ENCODE data around the gene GLIS1. TPM values are rescaled to one million over a fixed set of nuclear protein-coding genes. Genes with fewer than 3 reads are reported as not detected.

The GLIS1 gene
- total and polyA plus RNA-seq, 10 of the 15 experiments (the other 5 are each of a cell fraction or from before 2014, with no cell fraction given): not detected

GRCh38 chr1:53587252-53587988, 151.5 kb downstream of the GLIS1 start:
- H2AFZ ChIP-seq (ENCODE audit: control insufficient read depth, low read depth, low read length): no peak overlapping the region
- no peaks in the 10 kb centered on the region for H3K9me3 ChIP-seq (replicated peaks; ENCODE audit: control insufficient read depth, insufficient read depth, low read length)
- SMC1A ChIA-PET (ENCODE audit: uncharacterized antibody, unreplicated experiment): no interaction called here
- no peak overlapping the region for H3K27ac ChIP-seq (ENCODE audit: control insufficient read depth, insufficient read depth)
- POLR2A ChIA-PET: no interaction called here
- DNase-seq (ENCODE audit: low read depth, low spot score): no peak
- no peak overlapping the region for H3K4me3 ChIP-seq
- no peak overlapping the region for H3K4me2 ChIP-seq (ENCODE audit: control insufficient read depth, insufficient read depth)
- in situ Hi-C loops (cut with MboI): no loop called here
- no peaks in the 10 kb centered on the region for H4K20me1 ChIP-seq (ENCODE audit: control insufficient read depth, insufficient read depth)
- no peaks in the 10 kb centered on the region for H3K79me2 ChIP-seq (ENCODE audit: control insufficient read depth, insufficient read depth, low read length)
- WGBS (ENCODE audit: insufficient coverage, insufficient replicate concordance, low lambda C conversion rate, missing lambda C conversion rate): 0% methylated on average over 4 of the region's 4 CpGs
- no peak for ATAC-seq
- FAIRE-seq: no peak
- intact Hi-C loops (cut with micrococcal nuclease; ENCODE audit: unreplicated experiment): no loop called here
- peaks cover 0 to 3% of the 10 kb centered on the region in 2 experiments; a peak in 2 of 4 replicates for H3K27me3 ChIP-seq (replicated peaks in 1 of 2; ENCODE audit: control insufficient read depth in 2 of 2, insufficient read depth in 2 of 2, low read length in 1 of 2)
- BruUV-seq (replicated peaks): no TSS peak
- CTCF ChIA-PET: interaction anchor here (0.6 kb wide), 1 partner anchor 142 kb away, joined by 3 read pairs; no protein-coding TSS in a partner anchor
- no peaks in the 10 kb centered on the region for H3K4me1 ChIP-seq (ENCODE audit: control insufficient read depth, insufficient read depth, low read length)
- no peaks in the 10 kb centered on the region for H3K36me3 ChIP-seq (ENCODE audit: control insufficient read depth in 2 of 2, insufficient read depth in 2 of 2, low read length in 1 of 2)
- no peak overlapping the region for H3K9ac ChIP-seq (ENCODE audit: control insufficient read depth, insufficient read depth, low read length)
- RAD21 ChIA-PET (ENCODE audit: unreplicated experiment): no interaction called here
- TF ChIP-seq RCOR1 (conservative IDR thresholded peaks at IDR 0.05; ENCODE audit: low read depth, low read length) (no peak), POLR2AphosphoS2 (IDR thresholded peaks at IDR 0.05; ENCODE audit: low read depth, low read length) (no peak), GATAD2B (conservative IDR thresholded peaks at IDR 0.05; ENCODE audit: low read depth) (no peak), SP1 (IDR thresholded peaks at IDR 0.05; ENCODE audit: low read depth, low read length) (no peak), NKRF (conservative IDR thresholded peaks at IDR 0.05) (no peak), IKZF1 (conservative IDR thresholded peaks at IDR 0.05) (no peak), RAD21 (IDR thresholded peaks at IDR 0.05; ENCODE audit: insufficient read depth, low read depth, low read length) (no peak), BCL3 (IDR thresholded peaks at IDR 0.05; ENCODE audit: borderline replicate concordance, insufficient read depth, low read depth, low read length, poor library complexity, severe bottlenecking) (no peak), STAT3 (IDR thresholded peaks at IDR 0.05; ENCODE audit: low read depth, low read length) (no peak), SMC3 (IDR thresholded peaks at IDR 0.05; ENCODE audit: borderline replicate concordance, low read length) (no peak), SRF (IDR thresholded peaks at IDR 0.05; ENCODE audit: low read depth in 2 of 2, low read length in 2 of 2) (no peak), CHD4 (IDR thresholded peaks at IDR 0.05) (no peak), DPF2 (IDR thresholded peaks at IDR 0.05) (no peak), ATF2 (IDR thresholded peaks at IDR 0.05; ENCODE audit: low read length) (no peak), NR2F1 (conservative IDR thresholded peaks at IDR 0.05) (no peak), HCFC1 (IDR thresholded peaks at IDR 0.05; ENCODE audit: low read length) (no peak)

Measured in GM12878 (cell line).